Right ventricle myocardium superior (tissue), 1 donor: ENCODE data around the gene IFT122. TPM values are rescaled to one million over a fixed set of nuclear protein-coding genes. Genes with fewer than 3 reads are reported as not detected.
"Not testable (repeated sequence)": the region's sequence is repeated elsewhere in the genome, so short reads cannot be mapped to it uniquely, and the experiment has no call there.

Source experiments
- ATAC-seq: fragments of 200-7000 bp; cut with Tn5 transposase; one replicate; pipeline ENCODE4 v1.9.1; 2020; ENCODE audit warnings: mild to moderate bottlenecking; ENCODE audit not compliant: poor library complexity
- DNase-seq: peaks from one replicate; pipeline ENCODE4 v3.0.0-alpha.2; 2020
- intact Hi-C: fragments of 100-400 bp; cut with DNase I; formaldehyde crosslinking; loops from one replicate; pipeline ENCODE4 v1.11.2; 2022
- total RNA-seq: library from RNA; stranded (reverse); fragmentation: NEBNext Ultra II Directional; extraction: Animal tissue kit (Norgen Biotek cat#: 25700); gene quantifications from one replicate; pipeline ENCODE4 v1.2.1, GENCODE V29; 2021
- donor health status: DM: no; HTN: yes; CAD: no; lungs with severe emphysema.

IFT122 gene
- total RNA-seq, 1 donor from 2014 or later: 19.3 TPM

DNA sequence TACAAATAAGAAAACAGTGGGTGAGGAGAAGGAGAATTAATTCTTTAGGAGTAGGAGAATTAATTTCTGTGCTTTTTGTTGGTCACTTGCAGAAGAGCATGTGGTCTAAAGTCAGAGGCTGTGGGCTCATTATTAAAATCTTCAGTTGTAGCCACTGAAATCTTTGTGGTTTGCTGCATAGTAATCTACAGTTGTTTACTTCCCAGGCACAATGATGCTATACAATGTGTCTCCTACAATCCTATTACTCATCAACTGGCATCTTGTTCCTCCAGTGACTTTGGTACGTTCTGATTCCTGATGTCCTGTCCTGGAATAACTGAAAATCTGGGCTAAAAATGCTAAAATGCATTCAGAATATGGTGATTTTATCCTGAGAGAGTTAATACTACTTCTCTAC lies 21.0 kb downstream of the IFT122 start:
- DNase-seq (no peak), ATAC-seq (no peak)
- intact Hi-C loops: no loop called here

DNA sequence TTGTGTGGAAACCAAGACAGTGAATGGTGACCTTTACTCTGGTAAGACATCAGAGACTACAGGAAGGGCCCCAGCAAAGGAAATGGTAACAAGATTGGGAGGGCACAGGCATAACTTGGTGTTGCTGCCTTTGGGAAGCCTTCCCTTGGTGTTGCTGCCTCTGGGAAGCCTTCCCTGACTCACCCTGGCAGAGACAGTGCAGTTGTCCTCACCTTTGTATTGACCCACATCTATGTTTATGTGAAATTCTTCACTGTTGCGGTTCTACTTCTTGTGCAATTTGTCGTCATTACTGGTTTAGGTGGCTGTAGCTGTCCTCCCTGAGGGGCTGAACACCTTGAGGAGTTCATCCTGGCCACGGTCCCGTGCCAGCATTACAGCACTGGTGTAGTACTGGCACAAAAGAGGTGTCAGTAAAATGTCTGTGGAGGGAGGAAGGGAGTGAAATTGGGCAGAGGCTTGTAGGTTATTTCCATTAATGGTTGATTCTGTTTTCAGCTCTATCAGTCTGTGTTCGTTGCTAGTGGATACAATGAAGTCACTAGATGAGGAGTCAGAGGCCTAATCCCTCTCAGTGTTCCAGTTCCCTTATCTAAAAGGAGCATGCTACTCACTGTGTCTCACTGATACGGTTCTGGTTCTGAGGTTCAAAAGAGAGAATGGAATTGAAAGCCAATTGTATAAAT lies 21.6 kb downstream of the IFT122 start:
- intact Hi-C loops: no loop called here
- peak; percentile 88 for ATAC-seq
- peak; percentile 67 for DNase-seq

DNA sequence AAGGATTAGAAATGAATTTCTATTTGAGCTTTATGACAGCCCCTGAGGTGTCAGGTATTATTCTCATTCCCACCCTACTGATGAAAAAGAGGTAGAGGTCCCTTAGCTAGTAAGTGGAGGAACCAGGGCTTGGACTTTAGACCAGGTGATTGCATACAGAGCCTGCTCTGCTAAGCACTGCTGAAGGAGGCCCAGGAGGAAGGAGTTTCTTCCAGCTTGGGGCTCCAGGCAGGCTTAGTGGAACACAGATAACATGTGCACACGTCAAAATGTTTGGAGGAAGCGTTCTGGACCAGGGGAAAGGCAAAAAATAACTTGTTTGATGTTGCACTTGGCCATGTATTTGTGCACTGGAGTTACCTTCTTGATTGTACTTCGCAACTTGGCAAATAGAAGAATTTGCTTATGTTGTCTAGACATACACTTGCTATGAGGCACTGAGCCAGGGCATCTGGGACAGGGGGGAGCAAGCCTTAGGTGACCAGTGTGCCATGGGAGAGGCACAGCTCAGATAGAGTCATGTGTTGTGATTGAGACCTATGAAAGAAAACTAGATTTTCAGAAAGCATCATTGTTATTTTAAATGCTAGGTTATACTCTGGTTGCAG lies 22.4 kb downstream of the IFT122 start:
- no peak for DNase-seq
- peak; percentile 73 for ATAC-seq
- intact Hi-C loops: no loop called here

DNA sequence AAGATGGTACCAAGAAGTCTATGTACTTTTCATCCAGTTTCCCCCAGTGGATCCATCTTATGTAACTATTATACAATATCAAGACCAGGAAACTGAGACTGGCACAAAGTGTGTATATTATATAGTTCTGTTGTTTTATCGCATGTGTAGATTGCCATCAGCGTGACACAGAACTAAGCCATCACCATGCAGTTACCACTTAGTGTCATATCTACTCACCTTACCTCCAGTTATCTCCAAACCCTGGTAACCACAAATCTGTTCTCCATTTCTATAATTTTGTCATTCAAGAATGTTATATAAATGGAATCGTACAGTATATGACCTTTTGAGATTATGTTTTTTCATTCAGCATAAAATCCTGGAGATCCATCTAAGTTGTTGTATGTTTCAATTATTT lies 23.1 kb downstream of the IFT122 start:
- ATAC-seq (no peak), DNase-seq (no peak)
- intact Hi-C loops: no loop called here

DNA sequence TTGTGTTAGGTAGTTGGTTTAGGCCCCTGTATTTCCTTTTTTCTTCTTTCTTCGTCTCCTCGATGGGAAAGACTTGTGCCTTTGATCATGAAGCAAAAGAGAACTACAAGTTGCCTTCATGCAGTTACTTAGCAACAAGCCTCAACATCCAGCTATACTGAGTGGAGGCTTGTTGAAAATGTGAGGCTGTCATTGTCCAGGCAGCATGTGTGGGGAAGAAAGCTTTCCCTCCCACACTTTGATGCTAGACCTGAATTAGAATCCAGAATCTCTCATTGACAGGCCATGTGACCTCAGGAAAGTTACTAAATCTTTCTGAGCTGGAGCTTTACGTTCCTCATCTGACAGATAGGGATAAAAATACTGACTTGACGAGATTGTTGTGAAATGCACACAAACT lies 23.7 kb downstream of the IFT122 start:
- no peak for ATAC-seq
- intact Hi-C loops: no loop called here
- DNase-seq: no peak

DNA sequence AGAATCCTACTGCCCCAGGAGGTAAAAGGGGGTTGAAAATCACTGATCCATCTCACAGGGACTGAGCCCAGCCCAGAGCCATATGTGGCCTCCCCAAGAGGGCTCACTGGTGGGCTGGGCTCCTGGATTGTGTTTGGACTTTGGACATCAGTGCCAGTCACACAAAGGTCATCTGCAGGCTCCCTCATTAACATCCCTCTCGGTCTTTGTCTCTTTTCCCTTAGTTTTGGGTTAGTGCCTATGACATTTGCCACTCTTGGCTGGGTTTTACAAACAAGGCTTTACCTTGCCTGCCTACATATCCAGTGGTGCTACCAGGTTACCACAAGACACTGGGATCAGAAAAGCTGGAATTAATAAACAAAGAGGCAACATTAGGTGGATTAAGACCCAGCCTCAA lies 27.9 kb downstream of the IFT122 start:
- ATAC-seq: no peak
- intact Hi-C loops: no loop called here
- DNase-seq: no peak

DNA sequence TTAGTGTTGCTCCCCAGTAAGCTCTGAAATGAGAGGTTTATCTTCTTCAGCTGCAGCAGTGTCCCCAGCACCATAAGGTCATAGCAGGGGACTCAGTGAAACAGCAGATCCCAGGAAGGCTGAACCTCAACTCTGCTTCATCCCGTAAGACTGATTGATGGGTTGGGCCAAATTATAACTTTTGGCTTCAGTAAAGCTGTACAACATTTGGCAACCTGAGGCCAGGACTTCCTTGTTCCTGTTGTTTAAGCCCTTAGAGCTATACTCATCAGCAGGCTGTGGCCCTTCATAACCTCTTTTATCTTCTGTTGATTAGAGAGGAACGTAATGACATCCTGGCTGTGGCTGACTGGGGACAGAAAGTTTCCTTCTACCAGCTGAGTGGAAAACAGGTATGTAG lies 29.0 kb downstream of the IFT122 start:
- ATAC-seq: peak; percentile 92
- intact Hi-C loops: no loop called here
- no peak for DNase-seq

DNA sequence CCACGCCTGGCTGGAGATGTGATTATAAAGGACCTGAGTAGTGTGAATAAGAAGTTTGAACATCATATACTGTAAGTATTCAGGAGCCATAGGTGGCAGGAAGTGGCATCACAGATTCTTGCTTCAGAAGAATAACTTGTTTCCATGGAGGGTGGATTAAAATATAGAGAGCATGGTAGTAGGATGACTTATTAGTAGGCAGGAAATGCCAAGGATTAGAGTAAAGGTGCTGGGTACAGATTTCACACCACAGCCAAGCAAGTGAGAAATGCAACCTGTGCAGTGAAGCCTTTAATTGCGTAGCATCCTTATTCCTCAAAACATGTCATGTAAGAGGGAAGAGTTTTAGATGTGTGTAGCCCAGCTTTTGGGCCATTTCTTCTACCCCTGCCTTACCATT lies 30.8 kb downstream of the IFT122 start:
- DNase-seq (no peak), ATAC-seq (no peak)
- intact Hi-C loops: no loop called here

DNA sequence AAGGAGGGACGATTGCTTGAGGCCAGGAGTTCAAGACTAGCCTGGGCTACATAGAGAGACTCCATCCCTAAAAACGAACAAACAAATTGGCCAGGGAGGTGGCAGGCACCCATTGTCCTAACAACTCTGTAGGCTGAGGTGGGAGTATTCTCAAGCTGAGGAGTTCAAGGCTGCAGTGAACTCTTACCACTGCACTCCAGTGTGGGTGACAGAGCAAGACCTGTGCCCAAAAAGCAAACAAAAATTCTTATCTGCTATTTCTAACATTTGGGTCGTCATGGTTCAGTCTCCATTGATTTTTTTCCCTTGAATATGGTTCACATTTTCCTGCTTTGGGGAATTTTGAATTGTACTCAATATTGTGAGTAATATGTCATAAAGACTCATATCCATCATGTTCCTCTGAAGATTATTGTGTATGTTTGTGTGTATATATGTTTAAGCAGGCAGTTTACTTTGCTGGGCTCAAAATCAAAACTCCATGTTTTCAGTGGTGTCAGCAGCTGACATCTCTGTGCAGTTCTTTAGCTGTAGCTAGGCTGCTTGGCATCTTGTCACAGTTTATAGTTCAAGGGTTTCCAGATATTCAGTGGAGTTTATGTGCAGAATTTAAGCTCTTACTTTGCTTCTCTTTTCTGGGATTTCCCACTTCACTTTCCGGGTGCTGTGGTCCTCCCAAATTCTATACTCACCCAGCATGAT lies 33.2 kb downstream of the IFT122 start:
- intact Hi-C loops: no loop called here
- DNase-seq (no peak), ATAC-seq (no peak)

DNA sequence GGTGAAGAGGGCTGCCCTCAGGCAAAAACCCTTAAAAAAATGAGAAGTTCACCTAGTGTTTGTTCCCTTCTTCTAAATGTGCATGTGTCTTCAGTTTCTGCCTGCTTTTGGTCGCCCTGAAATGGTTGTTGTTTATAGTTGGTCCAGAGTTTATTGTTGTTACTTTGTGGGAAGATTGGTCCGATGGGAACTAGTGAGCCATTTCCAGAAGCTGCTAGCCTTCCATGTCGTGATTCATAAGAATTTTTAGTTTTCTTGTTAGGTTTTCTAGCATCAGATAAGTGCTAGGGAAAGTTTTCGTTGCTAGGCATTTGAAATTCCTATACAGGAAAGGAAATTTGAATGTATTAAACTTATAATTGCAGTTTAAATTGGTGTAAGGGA lies 33.7 kb downstream of the IFT122 start:
- intact Hi-C loops: no loop called here
- DNase-seq (no peak), ATAC-seq (no peak)

DNA sequence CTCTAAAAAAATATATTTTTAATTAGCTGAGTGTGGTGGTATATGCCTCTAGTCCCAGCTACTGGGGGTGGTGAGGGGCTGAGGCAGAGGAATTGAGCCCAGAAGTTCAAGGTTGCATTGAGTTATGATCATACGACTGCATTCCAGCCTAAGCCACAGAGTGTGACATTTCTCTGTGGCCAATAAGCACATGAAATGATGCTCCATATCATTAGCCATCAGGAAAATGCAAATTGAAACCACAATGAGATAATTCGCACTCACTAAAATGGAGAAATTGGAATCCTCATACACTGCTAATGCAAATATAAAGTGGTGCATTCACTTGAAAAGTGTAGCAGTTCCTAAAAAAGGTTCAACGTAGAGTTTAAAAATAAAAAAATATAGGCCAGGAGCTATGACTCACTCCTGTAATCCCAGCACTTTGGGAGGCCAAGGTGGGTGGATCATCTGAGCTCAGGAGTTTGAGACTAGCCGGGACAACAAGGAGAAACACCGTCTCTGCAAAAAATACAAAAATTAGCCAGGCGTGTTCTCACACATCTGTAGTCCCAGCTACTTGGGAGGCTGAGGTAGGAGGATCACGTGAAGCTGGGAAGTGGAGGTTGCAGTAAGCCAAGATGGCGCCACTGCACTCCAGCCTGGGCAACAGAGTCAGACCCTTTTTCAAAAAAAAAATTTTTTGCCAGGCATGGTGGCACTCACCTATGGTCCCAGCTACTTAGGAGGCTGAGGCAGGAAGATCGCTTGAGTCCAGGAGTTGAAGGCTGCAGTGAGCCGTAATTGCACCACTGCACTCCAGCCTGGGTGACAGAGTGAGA lies 35.2 kb downstream of the IFT122 start:
- ATAC-seq (no peak), DNase-seq (no peak)
- intact Hi-C loops: no loop called here

DNA sequence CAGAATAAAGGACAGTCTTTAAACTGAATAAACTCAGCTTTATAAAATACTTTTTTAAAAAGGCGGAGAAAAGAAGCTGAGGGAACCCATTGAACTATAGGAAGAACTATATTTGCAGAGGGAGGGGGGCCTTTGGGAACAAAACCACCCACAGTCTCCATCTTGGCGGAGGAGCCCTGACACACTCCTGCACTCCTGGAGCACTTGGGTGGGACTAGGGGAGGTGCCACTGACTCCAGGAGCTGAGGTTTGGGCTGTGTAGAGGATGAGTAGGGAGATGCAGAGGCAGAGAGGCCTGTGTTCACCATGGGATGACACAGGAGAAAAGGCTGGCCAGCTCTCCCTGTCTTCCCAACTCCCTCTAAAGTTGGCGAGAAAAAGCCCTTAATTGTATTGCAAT lies 35.8 kb downstream of the IFT122 start:
- ATAC-seq: no peak
- intact Hi-C loops: no loop called here

DNA sequence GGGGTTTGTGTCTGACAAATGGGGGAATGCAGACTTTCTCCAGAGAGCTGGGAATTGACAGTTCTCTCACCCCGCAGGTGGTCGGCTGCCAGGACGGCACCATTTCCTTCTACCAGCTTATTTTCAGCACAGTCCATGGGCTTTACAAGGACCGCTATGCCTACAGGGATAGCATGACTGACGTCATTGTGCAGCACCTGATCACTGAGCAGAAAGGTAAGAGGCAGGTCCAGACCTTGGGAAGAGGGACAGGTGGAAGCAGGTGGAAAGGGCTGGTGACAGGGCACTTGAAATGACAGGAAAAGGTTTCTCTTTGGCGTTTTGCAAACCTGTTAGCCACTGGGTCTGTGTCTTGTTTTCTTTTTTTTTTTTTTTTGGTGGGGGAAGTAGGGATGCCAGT lies 36.6 kb downstream of the IFT122 start:
- DNase-seq (no peak), ATAC-seq (no peak)
- intact Hi-C loops: no loop called here

More for the DNA sequence above, 35.8 kb downstream of the IFT122 start:
- no peak for DNase-seq

DNA sequence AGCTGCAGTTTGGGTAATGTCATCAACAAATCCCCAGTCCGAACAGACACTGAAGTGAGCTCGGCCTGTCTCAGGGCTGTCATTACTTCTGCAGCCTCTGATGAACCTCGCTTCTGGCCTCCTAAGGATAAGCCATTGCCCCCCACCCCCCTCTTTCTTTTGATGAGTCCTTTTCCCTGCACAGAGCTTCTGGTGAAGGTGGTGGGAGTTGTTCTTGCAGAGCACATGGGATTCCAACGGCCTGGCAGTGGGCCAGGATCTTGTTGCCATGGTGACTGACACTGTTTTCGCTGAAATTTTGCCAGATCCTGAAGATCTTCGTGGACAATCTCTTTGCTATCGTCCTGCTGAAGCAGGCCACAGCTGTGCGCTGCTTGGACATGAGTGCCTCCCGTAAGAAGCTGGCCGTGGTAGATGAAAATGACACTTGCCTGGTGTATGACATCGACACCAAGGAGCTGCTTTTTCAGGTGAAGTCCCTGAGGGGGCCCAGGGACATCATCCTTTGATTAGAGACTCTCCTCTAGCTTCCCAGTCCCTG lies 41.3 kb downstream of the IFT122 start:
- DNase-seq (peak; percentile 65), ATAC-seq (peak; percentile 28)
- intact Hi-C loops: not testable (repeated sequence)

DNA sequence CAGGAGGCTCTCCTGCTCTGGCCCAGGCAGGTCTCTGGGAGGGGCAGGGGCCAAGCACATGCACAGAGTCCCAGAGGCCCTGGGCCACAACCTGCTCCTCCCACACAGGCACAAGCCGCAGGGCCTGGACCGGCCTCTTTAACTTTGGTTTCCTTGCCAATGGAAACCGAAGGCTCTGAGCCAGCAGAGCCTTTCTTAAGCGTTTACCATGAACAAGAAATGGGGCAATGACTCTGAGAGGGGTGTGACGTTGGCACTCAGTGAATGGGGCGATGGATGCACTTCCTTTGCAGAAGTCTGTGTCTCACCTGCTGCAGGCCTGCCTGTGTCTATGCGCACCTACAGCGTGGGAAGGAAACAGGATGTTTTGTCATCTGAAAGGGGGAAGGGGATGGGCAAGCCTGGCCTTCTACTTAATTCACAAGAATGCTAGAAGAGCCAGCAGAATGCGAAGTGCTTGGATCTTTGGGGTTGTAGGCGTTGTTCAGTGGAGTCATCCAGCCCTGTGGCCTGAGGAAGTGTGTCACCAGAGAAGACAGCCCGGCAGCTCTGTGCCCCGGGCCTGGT lies 41.8 kb downstream of the IFT122 start:
- peak; percentile 54 for ATAC-seq
- DNase-seq: peak; percentile 77
- intact Hi-C loops: no loop called here

DNA sequence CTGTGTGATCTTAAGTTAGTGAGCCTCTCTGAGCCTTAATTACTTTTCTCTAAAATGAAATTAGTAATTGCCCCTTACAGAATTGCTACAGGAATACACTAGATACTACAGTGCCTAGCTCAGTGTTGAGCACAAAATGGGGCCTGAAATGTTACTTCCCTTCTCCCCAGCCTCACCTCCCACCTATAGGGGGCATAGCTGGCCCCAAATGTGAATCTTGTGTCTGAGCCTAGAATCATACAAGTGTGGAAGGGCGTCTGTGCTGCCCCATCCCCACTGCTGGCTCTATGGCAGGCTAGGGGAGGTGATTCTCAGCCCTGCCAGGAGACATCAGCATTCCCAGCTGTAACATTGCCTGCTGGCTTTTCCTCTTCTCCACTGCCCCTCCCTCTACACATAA lies 42.7 kb downstream of the IFT122 start:
- no peak for DNase-seq
- intact Hi-C loops: no loop called here
- ATAC-seq: no peak

DNA sequence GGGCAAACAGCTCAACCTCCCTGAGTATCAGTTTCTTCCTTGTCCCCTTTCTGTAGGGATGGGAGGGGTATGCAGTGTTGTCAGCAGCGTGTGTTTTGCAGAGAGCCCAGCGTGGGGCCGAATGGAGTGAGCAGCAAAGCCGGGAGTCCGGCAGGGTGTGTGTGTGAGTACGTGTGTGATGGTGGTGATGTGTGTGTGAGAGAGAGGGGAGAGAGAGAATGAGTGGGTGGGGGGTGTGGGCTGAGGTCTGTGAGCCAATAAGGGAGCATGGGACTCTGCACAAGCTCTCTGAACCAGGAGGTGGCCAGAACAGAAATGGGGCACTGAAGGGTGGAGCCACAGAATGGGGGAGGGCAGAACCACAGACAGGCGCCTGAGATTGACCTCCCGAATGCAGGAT lies 43.8 kb downstream of the IFT122 start:
- DNase-seq (no peak), ATAC-seq (no peak)
- intact Hi-C loops: no loop called here

DNA sequence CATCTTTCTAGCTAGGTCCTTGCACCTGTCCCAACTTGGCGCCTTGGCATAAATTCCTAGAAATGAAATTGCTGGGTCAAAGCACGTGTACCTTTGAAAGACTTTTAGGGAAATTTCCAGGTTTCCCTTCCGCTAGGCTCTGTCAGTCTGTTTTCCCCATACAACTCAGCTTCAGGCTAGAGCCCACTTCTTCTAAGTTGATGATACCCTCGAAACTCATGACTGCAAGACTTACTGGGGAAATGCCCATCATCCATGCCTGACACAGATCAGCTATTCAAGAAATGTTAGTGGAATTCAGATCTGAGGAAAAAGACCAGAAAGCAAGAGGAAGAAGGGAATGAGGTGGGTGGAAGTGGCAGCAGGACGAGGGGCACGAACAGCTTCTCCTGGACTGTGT lies 45.1 kb downstream of the IFT122 start:
- intact Hi-C loops, ATAC-seq, DNase-seq: not testable (repeated sequence)
